H1 (cell line): ENCODE results near the gene ZNF808. TPM values are rescaled to one million over a fixed set of nuclear protein-coding genes. Genes with fewer than 3 reads are reported as not detected.

ENCODE experiments used
- BACH1 ChIP-seq: IDR thresholded peaks from 2 replicates; pipeline ENCODE4 v1.6.1; 2012; ENCODE audit warnings: low read length, improper control_type of control experiment
- CHD1 ChIP-seq: IDR thresholded peaks from 2 replicates; pipeline ENCODE4 v1.6.1; 2012; ENCODE audit warnings: low read depth, low read length, improper control_type of control experiment
- CREB1 ChIP-seq: IDR thresholded peaks from 2 replicates; pipeline ENCODE4 v1.6.1; 2012; ENCODE audit warnings: inconsistent platforms
- EGR1 ChIP-seq: IDR thresholded peaks from 2 replicates; pipeline ENCODE4 v1.6.1; 2011; ENCODE audit warnings: low read depth, low read length, borderline replicate concordance
- GABPA ChIP-seq: IDR thresholded peaks from 2 replicates; pipeline ENCODE4 v1.6.1; 2011; ENCODE audit warnings: mild to moderate bottlenecking, low read length, moderate library complexity, borderline replicate concordance; ENCODE audit not compliant: insufficient read depth
- HDAC2 ChIP-seq, 2 experiments: fragments of 300-600 bp in 1 of 2; sonication (generic) in 1 of 2; IDR thresholded peaks; 2 replicates each; pipeline ENCODE4 v1.6.1; 2011 to 2012; ENCODE audit warnings: low read depth in 2 of 2, low read length in 2 of 2, mild to moderate bottlenecking in 2 of 2, moderate library complexity in 2 of 2, borderline replicate concordance in 1 of 2, inconsistent platforms in 1 of 2
- JUND ChIP-seq: IDR thresholded peaks from 2 replicates; pipeline ENCODE4 v1.6.1; 2011; ENCODE audit warnings: mild to moderate bottlenecking, improper control_type of control experiment, low read length
- PHF8 ChIP-seq: fragments of 200-600 bp; sonication (generic); conservative IDR thresholded peaks from 2 replicates; pipeline ENCODE4 v1.7.1; 2012; ENCODE audit warnings: low read depth, mild to moderate bottlenecking, inconsistent platforms, low read length, moderate library complexity
- POLR2AphosphoS5 ChIP-seq: IDR thresholded peaks from 2 replicates; pipeline ENCODE4 v1.6.1; 2011; ENCODE audit warnings: low read depth, low read length
- SIRT6 ChIP-seq: IDR thresholded peaks from one replicate; pipeline ENCODE4 v1.7.1; 2012; ENCODE audit warnings: low read length, inconsistent platforms
- SP1 ChIP-seq: IDR thresholded peaks from 2 replicates; pipeline ENCODE4 v1.6.1; 2011; ENCODE audit warnings: low read depth, low read length
- SP2 ChIP-seq: IDR thresholded peaks from 2 replicates; pipeline ENCODE4 v1.6.1; 2012; ENCODE audit warnings: mild to moderate bottlenecking, low read length, inconsistent platforms
- SRF ChIP-seq: IDR thresholded peaks from 2 replicates; pipeline ENCODE4 v1.6.1; 2011; ENCODE audit warnings: mild to moderate bottlenecking, low read depth, low read length, moderate library complexity
- SUZ12 ChIP-seq: fragments of 200-600 bp; sonication (generic); IDR thresholded peaks from 2 replicates; pipeline ENCODE4 v1.6.1; 2012; ENCODE audit warnings: mild to moderate bottlenecking, inconsistent platforms, low read length, moderate library complexity, mixed read lengths
- TAF1 ChIP-seq: IDR thresholded peaks from 2 replicates; pipeline ENCODE4 v1.6.1; 2011; ENCODE audit warnings: mild to moderate bottlenecking, low read depth, low read length
- TAF7 ChIP-seq: optimal IDR thresholded peaks from 2 replicates; pipeline ENCODE3; 2011; ENCODE audit warnings: low read depth, mild to moderate bottlenecking, inconsistent platforms, low read length, moderate library complexity, borderline replicate concordance
- TEAD4 ChIP-seq: IDR thresholded peaks from 2 replicates; pipeline ENCODE4 v1.6.1; 2012; ENCODE audit warnings: low read depth, low read length, inconsistent platforms, mixed read lengths
- polyA plus RNA-seq, 7 experiments: library from polyadenylated mRNA; depleted of rRNA in 3 of 7; stranded (reverse) in 5 of 7; unstranded in 2 of 7; fragments of >200 nt in 5 of 7; fragments of 200-250 nt in 2 of 7; gene quantifications; 1 replicate in 5 of 7; 2 replicates in 1 of 7; 4 replicates in 1 of 7; pipeline versions ENCODE4 v1.2.1 to v1.2.3, GENCODE V29; 2011 to 2013; ENCODE audit warnings: missing spikeins in 2 of 7, mixed read lengths in 2 of 7
- total RNA-seq: library from RNA; stranded (reverse); fragmentation: NEBNext Ultra II Directional; extraction: Animal tissue kit (Norgen Biotek cat#: 25700); gene quantifications from 2 replicates; pipeline ENCODE4 v1.2.1, GENCODE V29; 2021
- TF ChIP-seq, protein P1 (sequence below), 3 experiments: IDR thresholded peaks; 1 replicate in 2 of 3; 2 replicates in 1 of 3; pipeline versions ENCODE4 v1.5.1 to v1.6.1; 2011; ENCODE audit warnings: low read length in 3 of 3, mild to moderate bottlenecking in 3 of 3, inconsistent platforms in 2 of 3, low read depth in 1 of 3, moderate library complexity in 1 of 3; ENCODE audit not compliant: insufficient read depth in 1 of 3; ENCODE audit errors: control extremely low read depth in 1 of 3
- TF ChIP-seq, protein P2 (sequence below): IDR thresholded peaks from 2 replicates; pipeline ENCODE4 v1.6.1; 2012; ENCODE audit warnings: low read length, inconsistent platforms

The ZNF808 gene
- total and polyA plus RNA-seq, 2 of the 8 experiments (the other 6 are each of a cell fraction or from before 2014, with no cell fraction given), result 3.9 to 25.9 TPM

DNA sequence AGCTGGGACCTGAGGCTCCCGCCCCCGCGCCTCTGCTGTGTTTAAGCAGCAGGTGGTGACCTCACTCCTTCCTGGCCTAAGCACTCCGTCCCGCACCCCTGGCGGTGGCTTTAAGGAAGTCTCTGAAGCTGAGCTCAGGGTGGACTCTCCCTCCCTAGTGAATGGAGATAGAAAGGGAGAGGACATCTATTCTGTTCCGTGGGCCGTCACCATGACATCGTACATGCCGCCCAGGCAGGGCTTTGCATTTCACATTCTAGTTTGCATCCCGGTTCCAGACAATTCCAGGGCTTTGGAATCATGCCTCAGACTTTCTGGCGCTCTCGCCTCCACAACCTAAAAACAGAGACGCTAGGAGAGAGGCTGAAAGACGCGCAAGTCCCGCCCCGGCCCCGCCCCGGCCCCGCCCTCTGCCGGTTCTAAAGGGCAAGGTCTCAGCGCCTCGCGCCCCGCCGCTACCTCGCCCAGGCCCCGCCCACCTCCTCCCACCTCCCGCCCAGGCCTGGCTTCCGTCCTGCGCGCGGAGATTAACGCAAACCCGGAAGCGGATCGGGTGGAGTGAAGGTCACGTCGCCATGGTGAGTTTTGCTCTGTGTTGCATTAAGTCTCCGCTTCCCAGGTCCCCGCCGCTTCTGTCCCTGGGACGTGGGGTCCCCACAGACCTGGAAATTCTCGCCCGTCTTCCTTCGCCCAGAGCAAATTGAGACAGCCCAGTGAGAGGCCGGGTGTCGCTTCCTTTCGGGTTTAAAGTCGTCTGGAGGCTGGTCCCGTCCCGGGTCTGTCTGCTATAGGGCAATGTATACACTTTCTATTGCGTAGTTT, at the start of gene ZNF808 (continued):
- TF ChIP-seq, protein P1, sequence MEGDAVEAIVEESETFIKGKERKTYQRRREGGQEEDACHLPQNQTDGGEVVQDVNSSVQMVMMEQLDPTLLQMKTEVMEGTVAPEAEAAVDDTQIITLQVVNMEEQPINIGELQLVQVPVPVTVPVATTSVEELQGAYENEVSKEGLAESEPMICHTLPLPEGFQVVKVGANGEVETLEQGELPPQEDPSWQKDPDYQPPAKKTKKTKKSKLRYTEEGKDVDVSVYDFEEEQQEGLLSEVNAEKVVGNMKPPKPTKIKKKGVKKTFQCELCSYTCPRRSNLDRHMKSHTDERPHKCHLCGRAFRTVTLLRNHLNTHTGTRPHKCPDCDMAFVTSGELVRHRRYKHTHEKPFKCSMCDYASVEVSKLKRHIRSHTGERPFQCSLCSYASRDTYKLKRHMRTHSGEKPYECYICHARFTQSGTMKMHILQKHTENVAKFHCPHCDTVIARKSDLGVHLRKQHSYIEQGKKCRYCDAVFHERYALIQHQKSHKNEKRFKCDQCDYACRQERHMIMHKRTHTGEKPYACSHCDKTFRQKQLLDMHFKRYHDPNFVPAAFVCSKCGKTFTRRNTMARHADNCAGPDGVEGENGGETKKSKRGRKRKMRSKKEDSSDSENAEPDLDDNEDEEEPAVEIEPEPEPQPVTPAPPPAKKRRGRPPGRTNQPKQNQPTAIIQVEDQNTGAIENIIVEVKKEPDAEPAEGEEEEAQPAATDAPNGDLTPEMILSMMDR (IDR thresholded peaks at IDR 0.05; ENCODE audit: control extremely low read depth in 1 of 3, insufficient read depth in 1 of 3, low read depth in 1 of 3, low read length in 3 of 3), result peak; percentile 59 to 83 (median 73)
- TF ChIP-seq TAF7 (no peak), CHD1 (no peak), TEAD4 (no peak), SP2 (no peak), GABPA (peak; percentile 22; the same call in 1 of the 2 replicates), CREB1 (peak; percentile 41; the same call in 1 of the 2 replicates), HDAC2 (IDR thresholded peaks at IDR 0.05; ENCODE audit: borderline replicate concordance in 1 of 2, low read depth in 2 of 2, low read length in 2 of 2) (no peak), JUND (peak; percentile 83), SRF (no peak), PHF8 (peak; percentile 62), BACH1 (no peak), EGR1 (peak; percentile 97; the same call in 1 of the 2 replicates), POLR2AphosphoS5 (peak; percentile 68; the same call in 1 of the 2 replicates), SIRT6 (no peak), SP1 (peak; percentile 35; the same call in 1 of the 2 replicates), TAF1 (peak; percentile 54; the same call in 1 of the 2 replicates), SUZ12 (no peak)
- TF ChIP-seq, protein P2, sequence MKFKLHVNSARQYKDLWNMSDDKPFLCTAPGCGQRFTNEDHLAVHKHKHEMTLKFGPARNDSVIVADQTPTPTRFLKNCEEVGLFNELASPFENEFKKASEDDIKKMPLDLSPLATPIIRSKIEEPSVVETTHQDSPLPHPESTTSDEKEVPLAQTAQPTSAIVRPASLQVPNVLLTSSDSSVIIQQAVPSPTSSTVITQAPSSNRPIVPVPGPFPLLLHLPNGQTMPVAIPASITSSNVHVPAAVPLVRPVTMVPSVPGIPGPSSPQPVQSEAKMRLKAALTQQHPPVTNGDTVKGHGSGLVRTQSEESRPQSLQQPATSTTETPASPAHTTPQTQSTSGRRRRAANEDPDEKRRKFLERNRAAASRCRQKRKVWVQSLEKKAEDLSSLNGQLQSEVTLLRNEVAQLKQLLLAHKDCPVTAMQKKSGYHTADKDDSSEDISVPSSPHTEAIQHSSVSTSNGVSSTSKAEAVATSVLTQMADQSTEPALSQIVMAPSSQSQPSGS, result 0 out of 2 replicates have a peak, but pooled peaks have one; percentile 58
